ENCODE data around the gene PSME3IP1. TPM values are rescaled to one million over a fixed set of nuclear protein-coding genes. Genes with fewer than 3 reads are reported as not detected.

The PSME3IP1 gene
- total and polyA plus RNA-seq, 2 of the 8 experiments (the other 6 are each of a cell fraction or from before 2014, with no cell fraction given): 95.1 to 98.3 TPM

DNA sequence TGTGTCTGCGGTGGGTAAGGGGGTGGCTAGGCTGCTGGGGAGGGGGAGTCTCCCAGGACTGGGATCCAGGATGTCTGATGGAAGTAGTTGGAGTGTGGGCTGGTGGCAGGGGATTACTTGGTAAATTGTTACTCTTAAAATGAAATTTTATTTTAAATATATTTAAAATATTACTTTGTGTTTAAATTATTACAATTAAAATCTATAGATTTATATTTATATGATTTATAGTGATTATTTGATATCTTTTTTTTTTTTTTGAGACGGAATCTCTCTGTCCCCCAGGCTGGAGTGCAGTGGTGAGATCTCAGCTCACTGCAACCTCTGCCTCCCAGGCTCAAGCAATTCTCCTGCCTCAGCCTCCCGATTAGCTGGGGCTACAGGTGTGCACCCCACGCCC lies 74.9 kb downstream of the PSME3IP1 start (continued):
- no peak for TF ChIP-seq SAP30 (IDR thresholded peaks at IDR 0.05; ENCODE audit: insufficient read depth, insufficient replicate concordance, low read length)
- TF ChIP-seq, protein P1, sequence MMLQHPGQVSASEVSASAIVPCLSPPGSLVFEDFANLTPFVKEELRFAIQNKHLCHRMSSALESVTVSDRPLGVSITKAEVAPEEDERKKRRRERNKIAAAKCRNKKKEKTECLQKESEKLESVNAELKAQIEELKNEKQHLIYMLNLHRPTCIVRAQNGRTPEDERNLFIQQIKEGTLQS (IDR thresholded peaks at IDR 0.05; ENCODE audit: insufficient read depth, low read depth, low read length): no peak
- TF ChIP-seq, protein P2, sequence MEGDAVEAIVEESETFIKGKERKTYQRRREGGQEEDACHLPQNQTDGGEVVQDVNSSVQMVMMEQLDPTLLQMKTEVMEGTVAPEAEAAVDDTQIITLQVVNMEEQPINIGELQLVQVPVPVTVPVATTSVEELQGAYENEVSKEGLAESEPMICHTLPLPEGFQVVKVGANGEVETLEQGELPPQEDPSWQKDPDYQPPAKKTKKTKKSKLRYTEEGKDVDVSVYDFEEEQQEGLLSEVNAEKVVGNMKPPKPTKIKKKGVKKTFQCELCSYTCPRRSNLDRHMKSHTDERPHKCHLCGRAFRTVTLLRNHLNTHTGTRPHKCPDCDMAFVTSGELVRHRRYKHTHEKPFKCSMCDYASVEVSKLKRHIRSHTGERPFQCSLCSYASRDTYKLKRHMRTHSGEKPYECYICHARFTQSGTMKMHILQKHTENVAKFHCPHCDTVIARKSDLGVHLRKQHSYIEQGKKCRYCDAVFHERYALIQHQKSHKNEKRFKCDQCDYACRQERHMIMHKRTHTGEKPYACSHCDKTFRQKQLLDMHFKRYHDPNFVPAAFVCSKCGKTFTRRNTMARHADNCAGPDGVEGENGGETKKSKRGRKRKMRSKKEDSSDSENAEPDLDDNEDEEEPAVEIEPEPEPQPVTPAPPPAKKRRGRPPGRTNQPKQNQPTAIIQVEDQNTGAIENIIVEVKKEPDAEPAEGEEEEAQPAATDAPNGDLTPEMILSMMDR (IDR thresholded peaks at IDR 0.05; ENCODE audit: control extremely low read depth in 1 of 3, insufficient read depth in 1 of 3, low read depth in 1 of 3, low read length in 3 of 3): no peak
- no peak for TF ChIP-seq TBP (IDR thresholded peaks at IDR 0.05; ENCODE audit: low read depth, low read length)
